MM.1S (cell line): ENCODE results near the gene NR0B2.

Experiments
- DNase-seq: peaks from one replicate; pipeline ENCODE4 v3.0.0-alpha.2; 2015
- H2AFZ ChIP-seq: fragments of 300-600 bp; sonication (generic); 2 replicates; pipeline ENCODE4 v1.6.0; 2016; ENCODE audit warnings: antibody characterized with exemption, low read length
- H3F3A ChIP-seq: fragments of 300-600 bp; sonication (generic); 2 replicates; pipeline ENCODE4 v1.6.1; 2016; ENCODE audit warnings: mild to moderate bottlenecking, antibody characterized with exemption, low read length, moderate library complexity, mixed read lengths; ENCODE audit not compliant: insufficient read depth
- H3K27ac ChIP-seq: fragments of 300-600 bp; sonication (generic); 2 replicates; pipeline ENCODE4 v1.5.1; 2016; ENCODE audit warnings: mild to moderate bottlenecking, low read length
- H3K27me3 ChIP-seq: fragments of 300-600 bp; sonication (generic); replicated peaks from 2 replicates; pipeline ENCODE4 v1.6.0; 2016; ENCODE audit warnings: low read length; ENCODE audit not compliant: insufficient read depth
- H3K36me3 ChIP-seq: fragments of 300-600 bp; sonication (generic); replicated peaks from 2 replicates; pipeline ENCODE4 v1.6.1; 2016; ENCODE audit warnings: mild to moderate bottlenecking, low read length, mixed read lengths; ENCODE audit not compliant: insufficient read depth
- H3K4me1 ChIP-seq: fragments of 300-600 bp; sonication (generic); 2 replicates; pipeline ENCODE4 v1.6.1; 2016; ENCODE audit warnings: low read length, mixed read lengths
- H3K4me2 ChIP-seq: fragments of 300-600 bp; sonication (generic); 2 replicates; pipeline ENCODE4 v1.6.0; 2016; ENCODE audit warnings: low read depth, low read length
- H3K4me3 ChIP-seq: fragments of 300-600 bp; sonication (generic); 2 replicates; pipeline ENCODE4 v1.5.1; 2016; ENCODE audit warnings: low read length, mixed read lengths
- H3K79me2 ChIP-seq: fragments of 300-600 bp; sonication (generic); 2 replicates; pipeline ENCODE4 v1.6.1; 2016; ENCODE audit warnings: mixed run types, low read length, mixed read lengths
- H3K9ac ChIP-seq: fragments of 300-600 bp; sonication (generic); 2 replicates; pipeline ENCODE4 v1.6.1; 2016; ENCODE audit warnings: low read length, mixed read lengths
- H3K9me2 ChIP-seq: fragments of 300-600 bp; sonication (generic); replicated peaks from 2 replicates; pipeline ENCODE4 v1.6.1; 2016; ENCODE audit warnings: mild to moderate bottlenecking, low read length, mixed read lengths; ENCODE audit not compliant: insufficient read depth
- H3K9me3 ChIP-seq: fragments of 300-600 bp; sonication (generic); replicated peaks from 2 replicates; pipeline ENCODE4 v1.6.1; 2016; ENCODE audit warnings: mild to moderate bottlenecking, low read length, mixed read lengths; ENCODE audit not compliant: insufficient read depth
- H4K20me1 ChIP-seq: fragments of 300-600 bp; sonication (generic); 2 replicates; pipeline ENCODE4 v1.6.1; 2016; ENCODE audit warnings: mild to moderate bottlenecking, low read length, moderate library complexity, mixed read lengths; ENCODE audit not compliant: insufficient read depth
- EZH2 ChIP-seq: fragments of 300-600 bp; sonication (generic); optimal IDR thresholded peaks from 2 replicates; pipeline ENCODE3; 2017; ENCODE audit warnings: low read depth, mild to moderate bottlenecking, antibody characterized with exemption, low read length, mixed read lengths
- EZH2phosphoT487 ChIP-seq: fragments of 300-600 bp; sonication (generic); IDR thresholded peaks from 2 replicates; pipeline ENCODE4 v1.6.1; 2018; ENCODE audit warnings: antibody characterized with exemption, low read length
- TF ChIP-seq, protein P1 (sequence below): fragments of 300-600 bp; sonication (generic); IDR thresholded peaks from 2 replicates; pipeline ENCODE4 v1.5.1; 2016; ENCODE audit warnings: antibody characterized with exemption, low read length, mixed read lengths

Gene NR0B2

DNA sequence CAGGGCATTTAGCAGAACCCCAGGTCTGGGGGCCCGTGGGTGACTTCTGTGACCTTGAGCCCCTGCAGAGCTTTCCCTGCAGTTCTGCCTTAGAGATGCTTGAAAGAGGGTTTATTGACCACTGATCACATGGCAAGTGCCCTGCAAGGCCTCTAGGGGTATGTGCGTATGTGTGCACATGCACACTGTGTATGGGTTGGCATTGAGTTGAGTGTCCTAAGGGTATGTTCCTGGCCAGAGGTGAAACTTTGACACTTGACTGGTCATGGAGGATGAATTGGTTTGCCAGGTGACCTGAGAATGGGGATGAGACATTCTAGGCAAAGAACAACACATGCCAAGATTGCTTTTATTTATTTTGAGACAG, 24.9 kb upstream of the NR0B2 start:
- Histone ChIP-seq H3K36me3 (no peaks in the 10 kb centered on the region), H3K27me3 (no peaks in the 10 kb centered on the region), H4K20me1 (no peaks in the 10 kb centered on the region), H3K27ac (no peak overlapping the region), H3K9me3 (no peaks in the 10 kb centered on the region), H2AFZ (no peak overlapping the region), H3F3A (no peaks in the 10 kb centered on the region), H3K4me3 (no peak overlapping the region), H3K9ac (no peak overlapping the region), H3K4me1 (no peaks in the 10 kb centered on the region), H3K79me2 (peaks cover 33% of the 10 kb centered on the region), H3K9me2 (no peaks in the 10 kb centered on the region), H3K4me2 (no peak overlapping the region)
- TF ChIP-seq EZH2, result no peak
- TF ChIP-seq, protein P1, sequence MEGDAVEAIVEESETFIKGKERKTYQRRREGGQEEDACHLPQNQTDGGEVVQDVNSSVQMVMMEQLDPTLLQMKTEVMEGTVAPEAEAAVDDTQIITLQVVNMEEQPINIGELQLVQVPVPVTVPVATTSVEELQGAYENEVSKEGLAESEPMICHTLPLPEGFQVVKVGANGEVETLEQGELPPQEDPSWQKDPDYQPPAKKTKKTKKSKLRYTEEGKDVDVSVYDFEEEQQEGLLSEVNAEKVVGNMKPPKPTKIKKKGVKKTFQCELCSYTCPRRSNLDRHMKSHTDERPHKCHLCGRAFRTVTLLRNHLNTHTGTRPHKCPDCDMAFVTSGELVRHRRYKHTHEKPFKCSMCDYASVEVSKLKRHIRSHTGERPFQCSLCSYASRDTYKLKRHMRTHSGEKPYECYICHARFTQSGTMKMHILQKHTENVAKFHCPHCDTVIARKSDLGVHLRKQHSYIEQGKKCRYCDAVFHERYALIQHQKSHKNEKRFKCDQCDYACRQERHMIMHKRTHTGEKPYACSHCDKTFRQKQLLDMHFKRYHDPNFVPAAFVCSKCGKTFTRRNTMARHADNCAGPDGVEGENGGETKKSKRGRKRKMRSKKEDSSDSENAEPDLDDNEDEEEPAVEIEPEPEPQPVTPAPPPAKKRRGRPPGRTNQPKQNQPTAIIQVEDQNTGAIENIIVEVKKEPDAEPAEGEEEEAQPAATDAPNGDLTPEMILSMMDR, result no peak
- no peak for TF ChIP-seq EZH2phosphoT487
- no peak for DNase-seq

DNA sequence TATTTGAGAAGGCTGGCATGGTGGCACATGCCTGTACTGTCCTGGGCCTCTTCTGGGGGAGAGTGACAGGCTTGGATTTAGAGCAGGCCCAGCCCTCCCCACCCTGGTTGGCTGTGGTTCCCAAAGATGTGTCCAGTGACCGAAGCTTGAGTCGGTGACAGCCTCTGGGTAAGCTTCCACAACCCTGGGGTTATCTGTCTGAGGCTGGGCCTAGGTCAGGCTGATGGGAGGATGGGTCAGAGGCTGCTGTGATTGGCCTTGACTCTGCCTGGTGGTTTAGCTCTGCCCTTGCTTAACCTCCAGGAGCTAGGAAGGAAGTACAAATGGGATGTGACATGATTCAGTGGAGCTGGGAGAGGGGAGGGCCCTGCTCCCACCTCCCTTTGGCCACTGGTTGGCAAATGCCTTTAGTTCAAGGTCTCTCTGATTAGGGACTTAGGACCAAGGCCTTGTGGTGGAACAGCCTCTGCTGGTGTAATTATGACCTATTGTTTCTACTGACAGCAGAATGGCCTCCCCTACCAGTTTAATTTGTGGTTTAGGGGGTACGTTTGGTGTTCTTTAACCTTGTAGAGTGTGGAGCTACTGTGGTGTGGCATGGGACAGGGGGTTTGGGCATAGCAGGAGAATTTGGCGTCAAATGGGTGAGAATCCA, 24.4 kb upstream of the NR0B2 start:
- Histone ChIP-seq H3K36me3 (no peaks in the 10 kb centered on the region), H3K4me3 (no peak overlapping the region), H3K9me2 (no peaks in the 10 kb centered on the region), H3K79me2 (peaks cover 34% of the 10 kb centered on the region), H3K9ac (no peak overlapping the region), H3K9me3 (no peaks in the 10 kb centered on the region), H3F3A (no peaks in the 10 kb centered on the region), H3K4me1 (no peaks in the 10 kb centered on the region), H3K27ac (no peak overlapping the region), H3K27me3 (no peaks in the 10 kb centered on the region), H2AFZ (no peak overlapping the region), H3K4me2 (no peak overlapping the region), H4K20me1 (no peaks in the 10 kb centered on the region)
- no peak for TF ChIP-seq EZH2phosphoT487
- TF ChIP-seq, protein P1, result no peak
- no peak for TF ChIP-seq EZH2
- DNase-seq, result no peak

DNA sequence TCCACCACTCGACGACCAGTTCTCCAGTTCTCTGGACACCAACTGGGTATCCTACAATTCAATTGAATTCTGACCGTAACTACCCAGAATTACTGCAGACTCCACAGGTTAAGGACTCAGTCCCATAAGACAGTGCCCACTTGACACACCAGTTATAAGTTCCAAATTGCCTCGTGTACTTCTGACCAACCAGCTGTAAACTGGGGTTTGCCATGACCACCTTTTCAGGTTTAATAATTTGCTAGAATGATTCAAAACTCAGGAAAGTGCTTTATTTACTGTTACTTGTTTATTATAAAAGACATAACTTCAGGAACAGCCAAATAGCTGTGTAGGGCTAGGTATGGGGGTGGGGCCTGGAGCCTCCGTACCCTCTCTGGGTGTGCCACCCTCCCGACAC, 23.0 kb upstream of the NR0B2 start:
- TF ChIP-seq, protein P1, result no peak
- TF ChIP-seq EZH2, result no peak
- TF ChIP-seq EZH2phosphoT487, result no peak
- Histone ChIP-seq H3K36me3 (no peaks in the 10 kb centered on the region), H3F3A (no peaks in the 10 kb centered on the region), H3K27ac (no peak overlapping the region), H3K9me3 (no peaks in the 10 kb centered on the region), H3K4me3 (no peak overlapping the region), H3K4me2 (no peak overlapping the region), H3K4me1 (no peaks in the 10 kb centered on the region), H4K20me1 (no peaks in the 10 kb centered on the region), H3K9ac (no peak overlapping the region), H3K9me2 (no peaks in the 10 kb centered on the region), H3K79me2 (peaks cover 42% of the 10 kb centered on the region), H2AFZ (no peak overlapping the region), H3K27me3 (no peaks in the 10 kb centered on the region)
- no peak for DNase-seq
